Ovary (tissue), 9 donors: ENCODE results near the gene ALKBH6. TPM values are rescaled to one million over a fixed set of nuclear protein-coding genes. Genes with fewer than 3 reads are reported as not detected.
"Not testable (repeated sequence)": the region's sequence is repeated elsewhere in the genome, so short reads cannot be mapped to it uniquely, and the experiment has no call there.

ENCODE experiments used
- DNase-seq, 5 donors: peaks; one replicate each; pipeline ENCODE4 v3.0.0-alpha.2; 2019 to 2020
- H3K27ac ChIP-seq, 2 donors: fragments of 200-600 bp; one replicate each; pipeline versions ENCODE4 v1.5.1 to v1.8.0; 2019 to 2022
- H3K27me3 ChIP-seq: fragments of 200-600 bp; one replicate; pipeline ENCODE4 v1.8.0; 2022
- H3K36me3 ChIP-seq: fragments of 200-600 bp; sonication (generic); one replicate; pipeline ENCODE4 v1.5.1; 2019
- H3K4me1 ChIP-seq: one replicate; pipeline ENCODE4 v1.8.1; 2013; ENCODE audit warnings: mild to moderate bottlenecking, moderate library complexity; ENCODE audit not compliant: insufficient read depth
- H3K4me3 ChIP-seq: fragments of 200-600 bp; sonication (generic); one replicate; pipeline ENCODE4 v1.5.1; 2017
- H3K9me3 ChIP-seq, 2 donors: fragments of 200-600 bp in 1 of 2; sonication (generic) in 1 of 2; one replicate each; pipeline versions ENCODE4 v1.5.1 to v1.8.1; 2013 to 2019; ENCODE audit warnings: mild to moderate bottlenecking in 1 of 2, moderate library complexity in 1 of 2
- EP300 ChIP-seq: sonication (generic); formaldehyde crosslinking; IDR thresholded peaks from one replicate; pipeline ENCODE4 v1.6.1; 2017; ENCODE audit warnings: antibody characterized with exemption
- POLR2A ChIP-seq: fragments of 450-650 bp; IDR thresholded peaks from one replicate; pipeline ENCODE4 v1.6.1; 2017; ENCODE audit warnings: antibody characterized with exemption, mild to moderate bottlenecking, moderate library complexity
- WGBS, 3 donors: extraction: QIAGEN DNeasy Blood & Tissue Kit in 1 of 3; methylation state at CpG; one replicate each; pipeline versions ENCODE4 v1.1.5 to v1.1.7; 2013 to 2017; 5-methylcytosine and 5-hydroxymethylcytosine counted together
- intact Hi-C, 4 donors: fragments of 100-400 bp; cut with DNase I; formaldehyde crosslinking; loops; one replicate each; pipeline versions ENCODE4 v1.11.0 to v1.15.1; 2022 to 2023
- polyA plus RNA-seq, 2 donors: library from polyadenylated mRNA; stranded (reverse); fragments of 200-250 nt in 1 of 2; fragments of 350-450 nt in 1 of 2; fragmentation: Illumina TruSeq in 1 of 2; extraction: RNeasy Lipid Tissue Mini Kit (QIAGEN cat#74804) in 1 of 2; gene quantifications; one replicate each; pipeline ENCODE4 v1.2.3, GENCODE V29; 2013 to 2014
- total RNA-seq, 7 donors: library from RNA; depleted of rRNA in 2 of 7; stranded (reverse); fragments of >200 nt in 2 of 7; fragmentation: NEBNext Ultra II Directional in 3 of 7; extraction: Animal tissue kit (Norgen Biotek cat#: 25700) in 3 of 7; gene quantifications; one replicate each; pipeline versions ENCODE4 v1.1.0 to v1.2.4, GENCODE V29; 2016 to 2023
- TF ChIP-seq, protein P1 (sequence below), 3 donors: fragments of 450-650 bp in 2 of 3; fragments of 200-600 bp in 1 of 3; IDR thresholded peaks; one replicate each; pipeline versions ENCODE4 v1.5.1 to v1.8.0; 2016 to 2022; ENCODE audit warnings: antibody characterized with exemption in 3 of 3, mild to moderate bottlenecking in 1 of 3
- donor health status: DM: no; HTN: no; CAD: no; lungs with moderate emphysema.
- donor health status: DM: no; HTN: no; CAD: no.
- donor health status: Bipolar disorder and iron deficiency.
- donor health status: DM: yes; HTN: yes; CAD: no.
- donor health status: DM: no; HTN: no; CAD: no.
- donor health status: DM: yes; HTN: yes; CAD: no.

Gene ALKBH6
- total and polyA plus RNA-seq, 9 donors = 12.7 to 25.5 (median 18.3) TPM

DNA sequence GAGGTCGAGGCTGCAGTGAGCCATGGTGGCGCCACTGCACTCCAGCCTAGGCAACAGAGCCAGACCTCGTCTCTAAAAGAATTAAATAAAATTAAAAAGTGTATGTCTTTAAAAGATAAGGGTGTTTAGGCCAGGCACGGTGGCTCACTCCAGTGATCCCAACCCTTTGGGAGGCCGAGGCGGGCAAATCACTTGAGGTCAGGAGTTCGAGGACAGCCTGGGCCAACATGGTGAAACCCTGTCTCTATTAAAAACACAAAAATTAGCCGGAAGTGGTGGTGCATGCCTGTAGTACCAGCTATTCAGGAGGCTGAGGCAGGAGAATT, 26.5 kb downstream of the ALKBH6 start:
- Histone ChIP-seq H3K27me3 (no peaks in the 10 kb centered on the region), H3K36me3 (no peaks in the 10 kb centered on the region), H3K4me1 (no peaks in the 10 kb centered on the region), H3K9me3 (no peaks in the 10 kb centered on the region), H3K27ac (no peak overlapping the region), H3K4me3 (no peak overlapping the region)
- no peak for DNase-seq
- TF ChIP-seq POLR2A (no peak), EP300 (no peak)
- TF ChIP-seq, protein P1, sequence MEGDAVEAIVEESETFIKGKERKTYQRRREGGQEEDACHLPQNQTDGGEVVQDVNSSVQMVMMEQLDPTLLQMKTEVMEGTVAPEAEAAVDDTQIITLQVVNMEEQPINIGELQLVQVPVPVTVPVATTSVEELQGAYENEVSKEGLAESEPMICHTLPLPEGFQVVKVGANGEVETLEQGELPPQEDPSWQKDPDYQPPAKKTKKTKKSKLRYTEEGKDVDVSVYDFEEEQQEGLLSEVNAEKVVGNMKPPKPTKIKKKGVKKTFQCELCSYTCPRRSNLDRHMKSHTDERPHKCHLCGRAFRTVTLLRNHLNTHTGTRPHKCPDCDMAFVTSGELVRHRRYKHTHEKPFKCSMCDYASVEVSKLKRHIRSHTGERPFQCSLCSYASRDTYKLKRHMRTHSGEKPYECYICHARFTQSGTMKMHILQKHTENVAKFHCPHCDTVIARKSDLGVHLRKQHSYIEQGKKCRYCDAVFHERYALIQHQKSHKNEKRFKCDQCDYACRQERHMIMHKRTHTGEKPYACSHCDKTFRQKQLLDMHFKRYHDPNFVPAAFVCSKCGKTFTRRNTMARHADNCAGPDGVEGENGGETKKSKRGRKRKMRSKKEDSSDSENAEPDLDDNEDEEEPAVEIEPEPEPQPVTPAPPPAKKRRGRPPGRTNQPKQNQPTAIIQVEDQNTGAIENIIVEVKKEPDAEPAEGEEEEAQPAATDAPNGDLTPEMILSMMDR (IDR thresholded peaks at IDR 0.05) = no peak
- intact Hi-C loops = no loop called here
- 20 to 26% (median 21%) methylated on average over 8 of the region's 8 CpGs for WGBS, 3 donors

DNA sequence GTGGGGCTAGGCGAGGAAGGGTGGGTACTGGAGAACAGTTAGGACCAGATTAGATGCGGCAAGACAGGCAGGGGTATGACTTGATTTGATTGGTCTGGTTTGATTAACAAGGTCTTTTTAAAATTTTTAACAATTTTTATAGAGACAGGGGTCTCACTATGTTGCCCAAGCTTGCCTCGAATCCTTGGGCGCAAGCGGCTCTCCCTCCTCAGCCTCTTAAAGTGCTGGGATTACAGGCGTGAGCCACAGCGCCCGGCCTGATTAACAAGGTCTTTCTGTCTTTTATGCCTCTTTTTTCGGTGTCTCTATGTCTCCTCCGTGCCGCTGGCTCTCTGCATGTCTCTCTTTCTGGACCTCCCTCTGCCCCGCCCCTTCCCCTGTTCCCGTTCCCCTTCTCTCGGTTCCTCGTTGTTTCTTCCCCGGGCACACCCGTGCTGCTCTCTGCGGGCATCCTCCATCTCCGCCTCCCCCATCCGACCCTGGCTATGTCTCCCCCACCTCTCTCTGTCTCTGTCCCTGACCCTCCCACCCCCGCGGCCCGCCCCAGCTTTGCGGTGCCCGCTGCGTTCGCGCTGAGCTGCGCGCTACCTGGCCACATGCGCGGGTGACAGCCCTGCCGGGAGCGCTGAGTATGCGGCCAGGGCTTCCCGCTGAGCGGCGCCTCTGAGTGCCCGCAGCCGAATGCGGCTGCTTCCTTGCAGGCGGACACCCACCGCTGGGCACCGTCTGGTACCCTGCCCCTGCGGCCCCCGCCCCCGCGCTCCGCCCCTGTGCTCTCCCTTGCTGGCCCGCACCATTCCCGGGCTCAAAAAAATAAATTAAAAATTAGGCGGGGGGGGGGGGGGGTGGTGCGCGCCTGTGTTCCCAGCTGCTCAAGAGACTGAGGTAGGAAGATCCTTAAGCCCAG, 27.1 kb downstream of the ALKBH6 start:
- WGBS, 3 donors = 6 to 7% (median 6%) methylated on average over 54 of the region's 54 CpGs
- Histone ChIP-seq H3K4me3 (no peak overlapping the region), H3K36me3 (no peaks in the 10 kb centered on the region), H3K4me1 (no peaks in the 10 kb centered on the region), H3K9me3 (no peaks in the 10 kb centered on the region), H3K27ac (no peak overlapping the region), H3K27me3 (no peaks in the 10 kb centered on the region)
- no peak for DNase-seq
- intact Hi-C loops = no loop called here
- TF ChIP-seq EP300 = no peak
- TF ChIP-seq POLR2A = no peak
- TF ChIP-seq, protein P1 (IDR thresholded peaks at IDR 0.05) = no peak

- H3K27me3 ChIP-seq = no peaks in the 10 kb centered on the region
- no peak for TF ChIP-seq EP300
- TF ChIP-seq, protein P1 (IDR thresholded peaks at IDR 0.05) = no peak
- no peak for TF ChIP-seq POLR2A
Measured at GRCh38 chr19:35986111-35986510, 27.9 kb downstream of the ALKBH6 start.

GRCh38 chr19:35983177-35983576, 30.8 kb downstream of the ALKBH6 start:
- no peak for TF ChIP-seq EP300
- TF ChIP-seq, protein P1 (IDR thresholded peaks at IDR 0.05) = no peak
- no peak for TF ChIP-seq POLR2A

More at GRCh38 chr19:35986111-35986510, 27.9 kb downstream of the ALKBH6 start:
- H3K9me3 ChIP-seq = no peaks in the 10 kb centered on the region
- no peak overlapping the region for H3K4me3 ChIP-seq
- intact Hi-C loops = no loop called here
- no peaks in the 10 kb centered on the region for H3K4me1 ChIP-seq
- no peak overlapping the region for H3K27ac ChIP-seq
- 89 to 93% (median 91%) methylated on average over 5 of the region's 5 CpGs for WGBS, 3 donors
- H3K36me3 ChIP-seq = no peaks in the 10 kb centered on the region
- DNase-seq = no peak

GRCh38 chr19:35980997-35981396, 33.0 kb downstream of the ALKBH6 start:
- intact Hi-C loops, H3K27ac ChIP-seq, H3K4me3 ChIP-seq, H3K27me3 ChIP-seq, DNase-seq, H3K4me1 ChIP-seq, H3K9me3 ChIP-seq, H3K36me3 ChIP-seq: not testable (repeated sequence)
- WGBS, 3 donors = 77 to 89% (median 84%) methylated on average over 4 of the region's 4 CpGs

More at GRCh38 chr19:35983177-35983576, 30.8 kb downstream of the ALKBH6 start:
- WGBS, 3 donors = 78 to 79% (median 78%) methylated on average over 8 of the region's 8 CpGs
- Histone ChIP-seq H3K27ac (no peak overlapping the region), H3K4me1 (no peaks in the 10 kb centered on the region), H3K36me3 (no peaks in the 10 kb centered on the region), H3K9me3 (no peaks in the 10 kb centered on the region), H3K4me3 (no peak overlapping the region), H3K27me3 (no peaks in the 10 kb centered on the region)
- DNase-seq = no peak
- intact Hi-C loops = no loop called here
